ENCODE results near the gene RAC3.

RAC3 gene

DNA sequence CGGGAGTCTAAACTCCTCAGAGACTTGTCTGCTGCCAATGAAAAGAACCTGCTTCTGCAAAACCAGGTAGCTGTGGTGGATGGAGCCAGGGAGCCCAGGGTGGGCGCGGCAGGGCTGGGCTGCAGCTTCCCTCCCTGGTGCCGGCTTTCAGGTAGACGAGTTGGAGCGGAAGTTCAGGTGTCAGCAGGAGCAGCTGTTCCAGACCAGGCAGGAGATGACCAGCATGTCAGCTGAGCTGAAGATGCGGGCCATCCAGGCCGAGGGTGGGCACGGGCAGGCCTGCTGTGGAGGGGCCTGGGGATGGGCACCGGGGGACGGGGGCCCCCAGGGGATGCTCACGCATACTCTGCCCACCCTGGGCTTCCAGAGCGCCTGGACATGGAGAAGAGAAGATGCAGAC is 3.2 kb upstream of the RAC3 start:
- peaks cover 2% of the 10 kb centered on the region; the same call in 1 of the 2 replicates for H3K36me3 ChIP-seq (ENCODE audit: control insufficient read depth, insufficient read depth, low read length)
- DNase-seq (ENCODE audit: low read depth, low spot score), result no peak
- peaks cover 3% of the 10 kb centered on the region; the same call in 1 of the 2 replicates for H3K4me1 ChIP-seq (ENCODE audit: control insufficient read depth, insufficient read depth, low read length)
- WGBS (ENCODE audit: insufficient coverage, insufficient read length), result no CpG with 5 or more reads among the region's 13 CpGs
- H3K4me3 ChIP-seq (ENCODE audit: low read length), result no peak overlapping the region
- H3K9me3 ChIP-seq (ENCODE audit: control insufficient read depth, insufficient read depth, low read length), result no peaks in the 10 kb centered on the region
- no peak overlapping the region for H3K27ac ChIP-seq (ENCODE audit: low read length)
- no peaks in the 10 kb centered on the region for H3K27me3 ChIP-seq (ENCODE audit: control insufficient read depth, insufficient read depth, low read length)

DNA sequence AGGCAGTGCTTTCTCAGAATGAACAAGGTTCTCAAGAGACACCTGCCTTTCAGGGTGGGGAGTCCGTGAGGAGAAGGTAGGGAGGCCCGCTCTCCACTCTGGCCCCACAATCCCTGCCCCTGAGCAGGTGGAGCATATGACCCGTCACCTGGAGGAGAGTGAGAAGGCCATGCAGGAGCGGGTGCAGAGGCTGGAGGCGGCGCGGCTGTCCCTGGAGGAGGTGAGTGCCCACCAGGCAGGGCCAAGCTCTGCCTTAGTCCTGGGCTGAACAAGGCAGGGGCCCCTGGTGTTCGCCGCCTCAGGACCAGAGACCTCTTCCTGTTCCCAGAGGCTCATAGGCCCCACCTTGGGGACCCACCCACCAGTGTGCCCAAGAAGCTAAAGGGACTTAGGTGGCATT is 2.5 kb upstream of the RAC3 start:
- H3K9me3 ChIP-seq (ENCODE audit: control insufficient read depth, insufficient read depth, low read length), result no peaks in the 10 kb centered on the region
- no peaks in the 10 kb centered on the region for H3K27me3 ChIP-seq (ENCODE audit: control insufficient read depth, insufficient read depth, low read length)
- H3K27ac ChIP-seq (ENCODE audit: low read length), result no peak overlapping the region
- no peak for DNase-seq (ENCODE audit: low read depth, low spot score)
- peaks cover 2% of the 10 kb centered on the region; the same call in 1 of the 2 replicates for H3K36me3 ChIP-seq (ENCODE audit: control insufficient read depth, insufficient read depth, low read length)
- no CpG with 5 or more reads among the region's 9 CpGs for WGBS (ENCODE audit: insufficient coverage, insufficient read length)
- H3K4me3 ChIP-seq (ENCODE audit: low read length), result no peak overlapping the region
- H3K4me1 ChIP-seq (ENCODE audit: control insufficient read depth, insufficient read depth, low read length), result peaks cover 3% of the 10 kb centered on the region; the same call in 1 of the 2 replicates

DNA sequence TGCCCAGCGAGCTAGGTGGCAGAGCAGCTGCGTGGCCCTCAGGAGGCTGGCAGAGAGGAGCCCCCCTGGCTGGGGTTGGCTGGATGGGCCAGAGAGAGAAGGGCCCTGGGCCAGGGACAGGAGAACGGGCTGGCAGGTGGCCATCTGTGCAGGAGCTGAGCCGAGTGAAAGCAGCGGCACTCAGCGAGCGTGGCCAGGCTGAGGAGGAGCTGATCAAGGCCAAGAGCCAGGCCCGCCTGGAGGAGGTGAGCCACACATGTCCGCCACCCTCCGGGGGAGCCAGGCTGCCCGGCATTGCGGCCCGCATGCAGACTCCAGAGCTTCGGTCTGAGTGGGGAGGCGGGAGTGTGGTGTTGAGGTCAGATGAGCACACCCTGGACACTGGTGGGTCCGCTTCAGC is 2.1 kb upstream of the RAC3 start:
- Histone ChIP-seq H3K27ac (ENCODE audit: low read length) (no peak overlapping the region), H3K36me3 (ENCODE audit: control insufficient read depth, insufficient read depth, low read length) (peaks cover 2% of the 10 kb centered on the region; the same call in 1 of the 2 replicates), H3K4me1 (ENCODE audit: control insufficient read depth, insufficient read depth, low read length) (peaks cover 4% of the 10 kb centered on the region; the same call in 1 of the 2 replicates), H3K27me3 (ENCODE audit: control insufficient read depth, insufficient read depth, low read length) (no peaks in the 10 kb centered on the region), H3K4me3 (ENCODE audit: low read length) (no peak overlapping the region), H3K9me3 (ENCODE audit: control insufficient read depth, insufficient read depth, low read length) (no peaks in the 10 kb centered on the region)
- no peak for DNase-seq (ENCODE audit: low read depth, low spot score)
- no CpG with 5 or more reads among the region's 16 CpGs for WGBS (ENCODE audit: insufficient coverage, insufficient read length)

DNA sequence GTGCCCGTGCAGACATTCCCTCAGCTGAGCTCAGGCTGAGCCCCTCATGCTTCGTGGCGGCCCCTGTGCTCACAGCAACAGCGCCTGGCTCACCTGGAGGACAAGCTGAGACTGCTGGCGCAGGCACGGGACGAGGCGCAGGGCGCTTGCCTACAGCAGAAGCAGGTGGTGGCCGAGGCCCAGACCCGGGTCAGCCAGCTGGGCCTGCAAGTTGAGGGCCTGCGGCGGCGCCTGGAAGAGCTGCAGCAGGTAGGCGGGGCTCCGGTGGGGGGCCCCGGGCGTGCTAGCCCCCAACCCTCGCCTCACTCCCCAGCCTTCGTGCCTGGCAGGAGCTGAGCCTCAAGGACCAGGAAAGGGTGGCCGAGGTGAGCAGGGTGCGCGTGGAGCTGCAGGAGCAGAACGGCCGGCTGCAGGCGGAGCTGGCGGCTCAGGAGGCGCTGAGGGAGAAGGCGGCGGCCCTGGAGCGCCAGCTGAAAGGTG is 1.4 kb upstream of the RAC3 start:
- DNase-seq (ENCODE audit: low read depth, low spot score), result no peak
- H3K36me3 ChIP-seq (ENCODE audit: control insufficient read depth, insufficient read depth, low read length), result peaks cover 2% of the 10 kb centered on the region; the same call in 1 of the 2 replicates
- no peak overlapping the region for H3K4me3 ChIP-seq (ENCODE audit: low read length)

DNA sequence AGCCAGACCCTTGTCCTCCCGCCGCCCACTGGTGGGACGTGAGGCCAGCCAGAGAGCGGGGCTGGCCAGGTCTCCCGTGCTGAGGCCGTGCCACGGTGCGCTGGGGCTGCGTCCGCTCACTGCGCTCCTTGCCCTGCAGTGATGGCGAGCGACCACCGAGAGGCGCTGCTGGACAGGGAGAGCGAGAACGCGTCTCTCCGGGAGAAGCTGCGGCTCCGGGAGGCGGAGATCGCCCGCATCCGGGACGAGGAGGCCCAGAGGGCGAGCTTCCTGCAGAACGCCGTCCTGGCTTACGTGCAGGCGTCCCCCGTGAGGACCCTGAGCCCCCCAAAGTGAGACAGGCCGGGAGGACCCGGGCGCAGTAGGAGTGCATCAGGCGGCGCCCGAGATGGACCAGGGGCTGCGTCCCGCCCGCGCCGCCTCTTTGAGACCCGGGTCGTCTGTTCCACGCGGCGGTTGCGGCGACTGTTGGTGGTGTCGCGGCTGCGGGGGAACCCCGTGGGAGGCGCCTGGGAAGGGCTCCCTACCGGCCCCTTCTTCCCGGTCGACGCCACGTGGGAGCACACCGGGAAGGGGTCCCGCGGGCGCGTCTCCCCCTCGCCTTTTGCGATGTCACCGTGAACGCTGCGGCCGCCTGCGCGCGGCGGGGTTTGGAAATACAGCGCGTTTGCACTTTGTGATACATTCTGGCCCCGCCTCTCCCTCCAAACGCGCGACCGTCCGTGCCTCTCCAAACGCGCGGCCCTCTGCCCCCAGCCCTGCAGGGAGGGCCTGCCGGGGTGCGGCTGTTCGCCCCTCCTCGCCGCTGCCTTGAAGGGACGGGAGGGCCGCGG is 792 bp upstream of the RAC3 start:
- H3K4me3 ChIP-seq (ENCODE audit: low read length), result peak overlapping the region; percentile 53; the same call in 1 of the 2 replicates
- DNase-seq (ENCODE audit: low read depth, low spot score), result no peak
- H3K27ac ChIP-seq (ENCODE audit: low read length), result no peak overlapping the region
- peaks cover 5% of the 10 kb centered on the region; the same call in 1 of the 2 replicates for H3K4me1 ChIP-seq (ENCODE audit: control insufficient read depth, insufficient read depth, low read length)
- no peaks in the 10 kb centered on the region for H3K9me3 ChIP-seq (ENCODE audit: control insufficient read depth, insufficient read depth, low read length)
- H3K27me3 ChIP-seq (ENCODE audit: control insufficient read depth, insufficient read depth, low read length), result no peaks in the 10 kb centered on the region
- peaks cover 2% of the 10 kb centered on the region; the same call in 1 of the 2 replicates for H3K36me3 ChIP-seq (ENCODE audit: control insufficient read depth, insufficient read depth, low read length)
- WGBS (ENCODE audit: insufficient coverage, insufficient read length), result no CpG with 5 or more reads among the region's 94 CpGs

More for the DNA sequence above, 1.4 kb upstream of the RAC3 start:
- H3K9me3 ChIP-seq (ENCODE audit: control insufficient read depth, insufficient read depth, low read length), result no peaks in the 10 kb centered on the region
- H3K27me3 ChIP-seq (ENCODE audit: control insufficient read depth, insufficient read depth, low read length), result no peaks in the 10 kb centered on the region
- H3K4me1 ChIP-seq (ENCODE audit: control insufficient read depth, insufficient read depth, low read length), result peaks cover 5% of the 10 kb centered on the region; the same call in 1 of the 2 replicates
- H3K27ac ChIP-seq (ENCODE audit: low read length), result no peak overlapping the region
- WGBS (ENCODE audit: insufficient coverage, insufficient read length), result no CpG with 5 or more reads among the region's 31 CpGs

DNA sequence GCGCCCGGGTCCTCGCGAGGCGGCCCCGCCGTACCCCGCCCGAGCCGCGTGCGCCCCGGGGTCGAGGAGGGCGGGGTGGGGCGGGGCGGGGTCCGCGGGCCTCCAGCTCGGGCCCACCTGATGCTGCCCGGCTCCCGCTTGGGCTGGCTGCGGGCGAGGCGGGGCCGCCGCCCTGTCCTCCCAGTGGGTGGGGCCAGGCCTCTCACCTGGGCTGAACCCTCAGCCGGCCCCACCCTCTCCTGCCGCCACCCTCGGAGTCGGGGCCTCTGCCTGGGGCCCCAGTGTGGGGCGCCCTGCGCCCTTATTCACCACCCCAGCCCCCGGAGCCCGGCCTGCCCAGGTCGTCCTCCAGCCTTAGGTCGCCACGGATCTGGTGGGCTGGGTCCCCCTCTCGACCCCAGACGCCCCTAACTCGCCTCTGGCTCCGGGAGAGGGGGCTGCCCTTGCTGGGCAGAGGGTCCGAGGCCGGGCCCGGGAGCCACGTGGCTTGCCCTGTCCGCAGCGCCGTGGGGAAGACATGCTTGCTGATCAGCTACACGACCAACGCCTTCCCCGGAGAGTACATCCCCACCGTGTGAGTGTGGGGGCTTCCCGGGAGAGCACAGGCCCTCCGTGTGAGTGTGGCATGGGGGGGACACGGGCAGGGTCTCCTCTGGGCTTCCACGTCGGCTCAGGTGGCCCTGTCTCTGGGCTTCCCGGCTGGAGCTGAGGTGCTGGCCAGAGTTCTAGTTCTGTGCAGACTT is 578 bp downstream of the RAC3 start:
- no peak overlapping the region for H3K27ac ChIP-seq (ENCODE audit: low read length)
- H3K9me3 ChIP-seq (ENCODE audit: control insufficient read depth, insufficient read depth, low read length), result no peaks in the 10 kb centered on the region
- no CpG with 5 or more reads among the region's 59 CpGs for WGBS (ENCODE audit: insufficient coverage, insufficient read length)
- peak overlapping the region; percentile 65 for H3K4me3 ChIP-seq (ENCODE audit: low read length)
- peaks cover 2% of the 10 kb centered on the region; the same call in 1 of the 2 replicates for H3K36me3 ChIP-seq (ENCODE audit: control insufficient read depth, insufficient read depth, low read length)
- H3K27me3 ChIP-seq (ENCODE audit: control insufficient read depth, insufficient read depth, low read length), result no peaks in the 10 kb centered on the region
- peaks cover 5% of the 10 kb centered on the region; the same call in 1 of the 2 replicates for H3K4me1 ChIP-seq (ENCODE audit: control insufficient read depth, insufficient read depth, low read length)
- no peak for DNase-seq (ENCODE audit: low read depth, low spot score)

DNA sequence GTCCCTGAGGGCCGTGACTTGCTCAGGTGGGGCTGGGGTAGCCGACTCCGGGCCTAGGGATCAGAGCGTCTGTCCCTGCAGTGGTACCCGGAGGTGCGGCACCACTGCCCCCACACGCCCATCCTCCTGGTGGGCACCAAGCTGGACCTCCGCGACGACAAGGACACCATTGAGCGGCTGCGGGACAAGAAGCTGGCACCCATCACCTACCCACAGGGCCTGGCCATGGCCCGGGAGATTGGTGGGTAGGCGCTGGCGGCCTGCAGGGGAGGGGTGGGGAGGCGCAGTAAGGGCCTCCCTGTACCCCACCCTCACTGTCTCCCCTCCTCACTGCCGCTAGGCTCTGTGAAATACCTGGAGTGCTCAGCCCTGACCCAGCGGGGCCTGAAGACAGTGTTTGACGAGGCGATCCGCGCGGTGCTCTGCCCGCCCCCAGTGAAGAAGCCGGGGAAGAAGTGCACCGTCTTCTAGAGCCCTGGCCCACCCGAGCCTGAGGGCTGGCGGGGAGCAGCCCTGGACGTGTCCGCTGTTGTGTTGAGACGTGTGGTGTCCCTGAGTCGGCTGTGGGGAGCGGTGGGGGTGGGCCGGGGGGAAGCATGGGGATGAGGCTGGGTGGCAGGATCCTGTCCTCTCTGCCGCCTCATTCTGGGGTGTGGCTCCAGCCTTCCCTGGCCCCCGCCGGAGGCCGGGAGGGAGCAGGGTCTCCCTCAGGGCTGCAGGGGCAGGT is 2.0 kb downstream of the RAC3 start:
- Histone ChIP-seq H3K27me3 (ENCODE audit: control insufficient read depth, insufficient read depth, low read length) (no peaks in the 10 kb centered on the region), H3K4me1 (ENCODE audit: control insufficient read depth, insufficient read depth, low read length) (peaks cover 5% of the 10 kb centered on the region; the same call in 1 of the 2 replicates), H3K4me3 (ENCODE audit: low read length) (no peak overlapping the region), H3K36me3 (ENCODE audit: control insufficient read depth, insufficient read depth, low read length) (0 out of 2 replicates have a peak, but pooled peaks cover 2% of the 10 kb centered on the region), H3K9me3 (ENCODE audit: control insufficient read depth, insufficient read depth, low read length) (no peaks in the 10 kb centered on the region), H3K27ac (ENCODE audit: low read length) (no peak overlapping the region)
- WGBS (ENCODE audit: insufficient coverage, insufficient read length), result no CpG with 5 or more reads among the region's 38 CpGs
- no peak for DNase-seq (ENCODE audit: low read depth, low spot score)

DNA sequence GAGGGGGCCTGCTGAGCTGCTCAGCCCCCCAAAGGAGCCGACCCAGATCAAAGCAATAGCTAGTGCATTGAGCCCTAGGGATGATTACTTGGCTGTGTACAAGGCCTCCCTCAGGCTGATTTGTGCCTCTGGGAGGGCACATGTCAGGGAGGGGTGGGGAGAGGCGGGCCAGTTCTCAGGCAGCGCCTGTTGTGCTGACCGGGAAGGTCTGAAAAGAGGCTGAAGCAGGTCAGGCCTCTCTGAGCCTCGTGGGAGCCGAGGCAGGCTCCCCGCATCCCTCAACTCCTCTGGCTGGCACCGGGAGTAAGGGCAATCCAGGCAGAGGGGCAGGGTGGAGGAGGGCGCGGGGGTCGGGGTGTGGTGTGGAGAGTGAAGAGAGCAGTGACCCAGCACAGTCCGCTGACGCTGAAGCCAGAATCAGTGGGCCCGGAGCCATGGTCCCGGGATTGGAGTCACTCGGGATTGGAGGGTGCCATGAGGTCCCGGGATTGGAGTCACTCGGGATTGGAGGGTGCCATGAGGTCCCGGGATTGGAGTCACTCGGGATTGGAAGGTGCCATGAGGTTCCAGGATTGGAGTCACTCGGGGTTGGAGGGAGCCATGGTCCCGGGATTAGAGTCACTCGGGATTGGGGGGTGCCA is 3.0 kb downstream of the RAC3 start:
- H3K4me1 ChIP-seq (ENCODE audit: control insufficient read depth, insufficient read depth, low read length), result peaks cover 5% of the 10 kb centered on the region; the same call in 1 of the 2 replicates
- no peaks in the 10 kb centered on the region for H3K36me3 ChIP-seq (ENCODE audit: control insufficient read depth, insufficient read depth, low read length)
- H3K27me3 ChIP-seq (ENCODE audit: control insufficient read depth, insufficient read depth, low read length), result no peaks in the 10 kb centered on the region
- no peak overlapping the region for H3K27ac ChIP-seq (ENCODE audit: low read length)
- H3K4me3 ChIP-seq (ENCODE audit: low read length), result no peak overlapping the region
- DNase-seq (ENCODE audit: low read depth, low spot score), result no peak
- WGBS (ENCODE audit: insufficient coverage, insufficient read length), result no CpG with 5 or more reads among the region's 23 CpGs
- no peaks in the 10 kb centered on the region for H3K9me3 ChIP-seq (ENCODE audit: control insufficient read depth, insufficient read depth, low read length)

DNA sequence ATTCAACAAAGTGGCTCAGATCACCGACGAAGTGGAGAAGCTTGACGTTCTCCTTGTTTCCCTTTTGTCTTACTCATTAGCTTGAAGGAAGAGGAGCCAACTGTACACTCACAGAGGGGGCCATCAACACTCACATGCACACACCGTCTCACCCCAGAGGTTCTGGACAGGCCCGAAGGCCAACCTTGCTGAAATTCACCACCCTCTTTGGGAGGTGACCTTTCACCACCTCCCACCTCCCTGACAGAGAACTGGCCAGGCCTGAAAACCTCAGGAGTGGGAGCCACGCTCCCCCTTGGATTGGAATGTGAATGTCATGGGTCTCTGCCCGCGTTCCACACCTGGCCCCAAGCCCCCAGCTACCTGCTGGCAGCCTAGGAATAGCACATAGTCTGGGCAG is 4.0 kb downstream of the RAC3 start:
- WGBS (ENCODE audit: insufficient coverage, insufficient read length), result no CpG with 5 or more reads among the region's 8 CpGs
- no peak overlapping the region for H3K27ac ChIP-seq (ENCODE audit: low read length)

More for the DNA sequence above, 4.0 kb downstream of the RAC3 start:
- Histone ChIP-seq H3K36me3 (ENCODE audit: control insufficient read depth, insufficient read depth, low read length) (no peaks in the 10 kb centered on the region), H3K4me3 (ENCODE audit: low read length) (no peak overlapping the region), H3K4me1 (ENCODE audit: control insufficient read depth, insufficient read depth, low read length) (peaks cover 5% of the 10 kb centered on the region; the same call in 1 of the 2 replicates), H3K9me3 (ENCODE audit: control insufficient read depth, insufficient read depth, low read length) (no peaks in the 10 kb centered on the region), H3K27me3 (ENCODE audit: control insufficient read depth, insufficient read depth, low read length) (no peaks in the 10 kb centered on the region)
- no peak for DNase-seq (ENCODE audit: low read depth, low spot score)

Data from iPS DF 6.9 (cell line).